ENCODE measurements around the gene NDUFAF8.

NDUFAF8 gene

DNA sequence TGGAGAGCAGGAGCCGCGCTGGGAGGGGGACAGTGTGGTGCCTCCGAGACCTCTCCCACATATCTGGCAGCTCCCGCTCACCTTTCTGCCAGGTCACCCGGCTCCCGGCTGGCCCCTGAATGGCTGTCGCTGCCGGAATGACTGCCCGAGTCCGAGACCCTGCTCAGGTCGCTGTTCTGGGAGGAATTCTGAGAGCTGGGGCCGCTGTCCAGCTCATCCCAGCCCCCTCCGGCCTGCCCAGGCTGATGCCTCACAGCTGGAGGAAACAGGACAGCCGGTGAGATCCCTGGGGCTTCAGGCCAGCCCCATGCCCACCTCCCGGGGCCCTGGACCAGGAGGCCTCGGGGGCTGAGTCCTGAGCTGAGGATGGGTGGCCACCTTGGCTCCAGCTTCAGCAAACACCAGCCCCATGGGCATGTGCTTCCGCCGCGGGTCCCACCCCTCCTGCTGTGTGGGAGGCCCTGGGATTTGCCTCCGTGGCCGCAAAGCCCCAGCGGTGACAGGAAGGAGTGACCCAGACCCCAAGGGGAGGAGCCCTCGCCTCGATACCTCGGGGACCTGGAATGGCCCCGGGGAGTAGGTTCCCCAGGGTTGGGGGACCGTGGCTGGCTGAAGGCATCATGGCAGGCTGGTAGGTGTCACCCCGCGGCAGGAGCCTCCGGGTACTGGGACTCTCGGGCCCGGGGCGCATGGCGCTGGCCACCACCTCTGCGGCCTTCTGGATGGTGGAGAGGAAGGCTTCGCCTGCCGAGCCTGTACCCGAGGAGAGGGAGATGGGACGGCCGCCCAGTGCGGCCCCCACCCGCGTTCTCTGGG lies 7.1 kb upstream of the NDUFAF8 start:
- no peak for DNase-seq (ENCODE audit: low spot score)
- peaks cover 20% of the 10 kb centered on the region for H3K79me1 ChIP-seq (ENCODE audit: low read depth, low read length)
- no peak overlapping the region for H3K4me2 ChIP-seq (ENCODE audit: insufficient read depth, low read length, poor library complexity, severe bottlenecking)
- no peaks in the 10 kb centered on the region for H3K4me1 ChIP-seq (ENCODE audit: control insufficient read depth in 2 of 2, insufficient read depth in 1 of 2, low read depth in 1 of 2, low read length in 2 of 2)
- H3K36me3 ChIP-seq (replicated peaks in 1 of 2; ENCODE audit: control insufficient read depth in 2 of 2, insufficient read depth in 2 of 2, low read length in 2 of 2) = peaks cover 11 to 24% of the 10 kb centered on the region in 2 donors
- H3K4ac ChIP-seq (ENCODE audit: low read length) = no peak overlapping the region
- no peaks in the 10 kb centered on the region for H3K27me3 ChIP-seq (ENCODE audit: control insufficient read depth in 3 of 3, insufficient read depth in 3 of 3, low read depth in 1 of 3, low read length in 3 of 3)
- no peak overlapping the region for H4K91ac ChIP-seq (ENCODE audit: low read depth, low read length, poor library complexity)
- peaks cover 0 to 4% of the 10 kb centered on the region in 2 donors for H3K9me3 ChIP-seq (replicated peaks in 1 of 2; ENCODE audit: control insufficient read depth in 2 of 2, insufficient read depth in 1 of 2, low read depth in 1 of 2, low read length in 2 of 2)
- no peak overlapping the region for H2AFZ ChIP-seq (ENCODE audit: low read length)
- H3K27ac ChIP-seq (replicated peaks; ENCODE audit: low read length) = no peak overlapping the region
- H2BK120ac ChIP-seq (ENCODE audit: low read depth, low read length) = no peak overlapping the region
- H3K18ac ChIP-seq (ENCODE audit: low read length) = no peak overlapping the region
- H3K9ac ChIP-seq (ENCODE audit: low read depth, low read length, poor library complexity) = no peak overlapping the region
- H2BK12ac ChIP-seq (ENCODE audit: low read length) = peak overlapping the region; percentile 12
- H3K23ac ChIP-seq (ENCODE audit: low read depth, low read length, poor library complexity) = no peak overlapping the region
- H3K4me3 ChIP-seq (ENCODE audit: low read length in 2 of 2) = no peak overlapping the region
- no peak overlapping the region for H2BK15ac ChIP-seq (ENCODE audit: low read length)
- H4K8ac ChIP-seq (ENCODE audit: low read depth, low read length) = no peak overlapping the region
- no CpG with 5 or more reads among the region's 43 CpGs for WGBS, 2 donors (ENCODE audit: extremely low coverage in 2 of 2, insufficient read length in 2 of 2, insufficient replicate concordance in 1 of 2)
- H2AK5ac ChIP-seq (ENCODE audit: low read depth, low read length) = no peak overlapping the region
- no peak overlapping the region for H2BK5ac ChIP-seq (ENCODE audit: low read length)
- no peak overlapping the region for H3K14ac ChIP-seq (ENCODE audit: low read length)

DNA sequence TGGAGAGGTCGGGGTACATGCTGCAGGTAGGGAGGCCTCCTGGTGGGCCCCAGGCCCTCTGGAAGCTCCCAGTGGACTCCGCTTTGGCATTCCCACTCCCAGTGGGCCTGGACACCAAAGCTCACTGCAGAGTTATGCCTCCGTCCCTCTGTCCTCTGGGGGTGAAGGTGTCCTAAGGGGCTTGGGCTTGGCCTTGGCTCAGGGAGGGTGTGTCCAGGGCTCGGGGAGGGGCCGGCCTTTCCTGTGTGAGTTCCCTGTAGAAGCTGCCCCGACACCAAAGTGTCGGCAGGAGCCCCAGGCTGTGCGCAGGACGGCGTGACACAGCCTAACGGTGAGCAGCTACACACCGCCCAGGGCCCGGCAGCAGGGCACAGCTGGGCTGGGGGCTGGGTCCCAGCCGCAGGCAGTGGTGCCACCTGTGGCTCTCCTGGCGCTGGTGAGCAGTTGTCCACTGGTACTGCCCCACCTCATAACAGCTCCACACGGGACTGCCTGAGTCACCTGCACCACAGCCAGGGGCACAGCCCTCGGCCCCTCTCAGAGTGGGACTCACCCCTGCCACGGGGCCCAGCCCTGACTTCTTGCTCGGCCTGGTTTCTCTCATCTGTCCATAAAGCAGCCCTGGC lies 6.4 kb upstream of the NDUFAF8 start:
- no peak overlapping the region for H3K4ac ChIP-seq (ENCODE audit: low read length)
- H2BK12ac ChIP-seq (ENCODE audit: low read length) = no peak overlapping the region
- H2BK15ac ChIP-seq (ENCODE audit: low read length) = no peak overlapping the region
- no peak overlapping the region for H2AFZ ChIP-seq (ENCODE audit: low read length)
- H3K36me3 ChIP-seq (replicated peaks in 1 of 2; ENCODE audit: control insufficient read depth in 2 of 2, insufficient read depth in 2 of 2, low read length in 2 of 2) = peaks cover 11 to 24% of the 10 kb centered on the region in 2 donors
- no peak overlapping the region for H2AK5ac ChIP-seq (ENCODE audit: low read depth, low read length)
- H4K8ac ChIP-seq (ENCODE audit: low read depth, low read length) = no peak overlapping the region
- H3K79me1 ChIP-seq (ENCODE audit: low read depth, low read length) = peaks cover 20% of the 10 kb centered on the region
- peak overlapping the region; percentile 66 for H2BK5ac ChIP-seq (ENCODE audit: low read length)
- H3K4me3 ChIP-seq (ENCODE audit: low read length in 2 of 2) = no peak overlapping the region
- no peak overlapping the region for H2BK120ac ChIP-seq (ENCODE audit: low read depth, low read length)
- H3K14ac ChIP-seq (ENCODE audit: low read length) = peak overlapping the region; percentile 31
- no CpG with 5 or more reads among the region's 19 CpGs for WGBS, 2 donors (ENCODE audit: extremely low coverage in 2 of 2, insufficient read length in 2 of 2, insufficient replicate concordance in 1 of 2)
- DNase-seq (ENCODE audit: low spot score) = no peak
- H3K9me3 ChIP-seq (replicated peaks in 1 of 2; ENCODE audit: control insufficient read depth in 2 of 2, insufficient read depth in 1 of 2, low read depth in 1 of 2, low read length in 2 of 2) = peaks cover 0 to 4% of the 10 kb centered on the region in 2 donors
- no peak overlapping the region for H3K27ac ChIP-seq (replicated peaks; ENCODE audit: low read length)
- peaks cover 0 to 1% of the 10 kb centered on the region in 2 donors for H3K4me1 ChIP-seq (ENCODE audit: control insufficient read depth in 2 of 2, insufficient read depth in 1 of 2, low read depth in 1 of 2, low read length in 2 of 2)
- no peak overlapping the region for H4K91ac ChIP-seq (ENCODE audit: low read depth, low read length, poor library complexity)
- no peak overlapping the region for H3K18ac ChIP-seq (ENCODE audit: low read length)
- H3K9ac ChIP-seq (ENCODE audit: low read depth, low read length, poor library complexity) = no peak overlapping the region
- H3K27me3 ChIP-seq (ENCODE audit: control insufficient read depth in 3 of 3, insufficient read depth in 3 of 3, low read depth in 1 of 3, low read length in 3 of 3) = no peaks in the 10 kb centered on the region
- H3K4me2 ChIP-seq (ENCODE audit: insufficient read depth, low read length, poor library complexity, severe bottlenecking) = no peak overlapping the region
- H3K23ac ChIP-seq (ENCODE audit: low read depth, low read length, poor library complexity) = peak overlapping the region; percentile 73

DNA sequence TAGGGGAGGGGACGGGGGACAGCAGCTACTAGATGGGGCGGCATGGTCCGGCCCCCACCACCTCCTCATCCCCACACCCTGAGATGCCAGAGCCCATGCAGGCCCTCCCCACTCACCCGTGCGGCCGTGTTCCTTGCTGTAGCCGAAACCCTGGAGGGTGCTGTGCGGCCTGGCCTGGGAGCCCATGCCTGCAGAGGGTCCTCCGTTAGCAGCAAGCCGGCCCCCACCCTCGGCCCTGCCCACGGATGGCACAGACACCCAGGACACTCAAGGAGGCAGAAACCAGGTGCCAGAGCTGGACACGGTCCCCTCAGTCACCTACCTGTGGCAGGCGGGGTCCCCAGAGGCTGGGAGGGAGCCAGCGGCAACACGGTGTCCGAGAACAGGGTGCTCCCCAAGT lies 5.8 kb upstream of the NDUFAF8 start:
- no peak overlapping the region for H4K8ac ChIP-seq (ENCODE audit: low read depth, low read length)
- DNase-seq (ENCODE audit: low spot score) = no peak
- H3K27ac ChIP-seq (replicated peaks; ENCODE audit: low read length) = no peak overlapping the region
- H3K18ac ChIP-seq (ENCODE audit: low read length) = no peak overlapping the region
- no peak overlapping the region for H3K4me2 ChIP-seq (ENCODE audit: insufficient read depth, low read length, poor library complexity, severe bottlenecking)
- H2BK120ac ChIP-seq (ENCODE audit: low read depth, low read length) = no peak overlapping the region
- H3K14ac ChIP-seq (ENCODE audit: low read length) = peak overlapping the region; percentile 31
- H2AFZ ChIP-seq (ENCODE audit: low read length) = no peak overlapping the region
- H3K9me3 ChIP-seq (replicated peaks in 1 of 2; ENCODE audit: control insufficient read depth in 2 of 2, insufficient read depth in 1 of 2, low read depth in 1 of 2, low read length in 2 of 2) = peaks cover 0 to 5% of the 10 kb centered on the region in 2 donors
- H2BK12ac ChIP-seq (ENCODE audit: low read length) = no peak overlapping the region
- H4K91ac ChIP-seq (ENCODE audit: low read depth, low read length, poor library complexity) = no peak overlapping the region
- peak overlapping the region; percentile 66 for H2BK5ac ChIP-seq (ENCODE audit: low read length)
- no CpG with 5 or more reads among the region's 17 CpGs for WGBS, 2 donors (ENCODE audit: extremely low coverage in 2 of 2, insufficient read length in 2 of 2, insufficient replicate concordance in 1 of 2)
- H3K23ac ChIP-seq (ENCODE audit: low read depth, low read length, poor library complexity) = peak overlapping the region; percentile 73
- H3K4ac ChIP-seq (ENCODE audit: low read length) = no peak overlapping the region
- H3K9ac ChIP-seq (ENCODE audit: low read depth, low read length, poor library complexity) = peak overlapping the region; percentile 21
- H2BK15ac ChIP-seq (ENCODE audit: low read length) = no peak overlapping the region
- peaks cover 22% of the 10 kb centered on the region for H3K79me1 ChIP-seq (ENCODE audit: low read depth, low read length)
- no peak overlapping the region for H3K4me3 ChIP-seq (ENCODE audit: low read length in 2 of 2)
- H3K4me1 ChIP-seq (ENCODE audit: control insufficient read depth in 2 of 2, insufficient read depth in 1 of 2, low read depth in 1 of 2, low read length in 2 of 2) = peaks cover 2 to 3% of the 10 kb centered on the region in 2 donors
- H3K36me3 ChIP-seq (replicated peaks in 1 of 2; ENCODE audit: control insufficient read depth in 2 of 2, insufficient read depth in 2 of 2, low read length in 2 of 2) = peaks cover 11 to 24% of the 10 kb centered on the region in 2 donors
- H3K27me3 ChIP-seq (ENCODE audit: control insufficient read depth in 3 of 3, insufficient read depth in 3 of 3, low read depth in 1 of 3, low read length in 3 of 3) = no peaks in the 10 kb centered on the region
- no peak overlapping the region for H2AK5ac ChIP-seq (ENCODE audit: low read depth, low read length)

DNA sequence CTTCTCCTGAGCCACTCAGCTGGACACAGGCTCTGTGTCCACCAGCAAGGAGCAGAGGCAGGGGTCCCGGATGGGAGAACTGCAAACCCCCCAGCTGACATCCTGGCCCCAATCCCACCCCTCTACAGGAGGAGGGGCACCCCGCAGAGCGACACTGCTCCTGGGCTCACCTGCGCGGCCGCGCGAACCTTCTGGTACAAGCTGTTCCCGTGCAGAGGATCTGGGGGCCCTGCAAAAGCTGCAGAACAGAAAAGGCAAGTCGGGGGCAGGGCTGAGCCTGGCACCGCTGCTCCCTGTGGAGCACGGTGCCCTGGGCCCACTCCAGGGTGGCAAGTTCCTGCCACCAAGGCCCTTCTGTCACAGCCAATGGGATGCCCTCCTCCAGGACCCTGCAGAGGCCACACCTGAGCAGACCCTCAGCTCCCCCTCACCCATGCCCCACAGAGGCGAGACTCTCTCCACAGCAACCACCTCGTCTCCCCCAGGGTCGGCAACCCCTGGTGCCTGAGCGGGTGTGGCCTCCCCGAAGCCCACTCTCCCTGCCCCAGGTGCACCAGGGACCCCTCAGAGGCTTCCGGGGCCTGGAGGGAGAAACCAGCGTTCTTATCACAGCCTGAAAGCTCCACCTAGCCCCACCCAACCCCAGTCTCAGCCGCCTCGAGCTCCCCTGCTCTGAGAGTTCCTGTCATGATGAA lies 5.2 kb upstream of the NDUFAF8 start:
- Histone ChIP-seq H3K27ac (replicated peaks; ENCODE audit: low read length) (no peak overlapping the region), H2BK5ac (ENCODE audit: low read length) (peak overlapping the region; percentile 66), H2BK15ac (ENCODE audit: low read length) (no peak overlapping the region), H3K4ac (ENCODE audit: low read length) (no peak overlapping the region), H2AFZ (ENCODE audit: low read length) (no peak overlapping the region), H2AK5ac (ENCODE audit: low read depth, low read length) (no peak overlapping the region), H3K14ac (ENCODE audit: low read length) (no peak overlapping the region), H3K4me2 (ENCODE audit: insufficient read depth, low read length, poor library complexity, severe bottlenecking) (no peak overlapping the region), H3K4me1 (ENCODE audit: control insufficient read depth in 2 of 2, insufficient read depth in 1 of 2, low read depth in 1 of 2, low read length in 2 of 2) (peaks cover 2 to 3% of the 10 kb centered on the region in 2 donors), H4K8ac (ENCODE audit: low read depth, low read length) (no peak overlapping the region), H2BK120ac (ENCODE audit: low read depth, low read length) (no peak overlapping the region), H3K23ac (ENCODE audit: low read depth, low read length, poor library complexity) (peak overlapping the region; percentile 73), H3K9me3 (replicated peaks in 1 of 2; ENCODE audit: control insufficient read depth in 2 of 2, insufficient read depth in 1 of 2, low read depth in 1 of 2, low read length in 2 of 2) (peaks cover 0 to 5% of the 10 kb centered on the region in 2 donors), H3K9ac (ENCODE audit: low read depth, low read length, poor library complexity) (no peak overlapping the region), H3K36me3 (replicated peaks in 1 of 2; ENCODE audit: control insufficient read depth in 2 of 2, insufficient read depth in 2 of 2, low read length in 2 of 2) (peaks cover 11 to 24% of the 10 kb centered on the region in 2 donors), H3K4me3 (ENCODE audit: low read length in 2 of 2) (no peak overlapping the region), H3K18ac (ENCODE audit: low read length) (no peak overlapping the region), H3K79me1 (ENCODE audit: low read depth, low read length) (peaks cover 25% of the 10 kb centered on the region), H2BK12ac (ENCODE audit: low read length) (no peak overlapping the region), H4K91ac (ENCODE audit: low read depth, low read length, poor library complexity) (no peak overlapping the region), H3K27me3 (ENCODE audit: control insufficient read depth in 3 of 3, insufficient read depth in 3 of 3, low read depth in 1 of 3, low read length in 3 of 3) (no peaks in the 10 kb centered on the region)
- WGBS, 2 donors (ENCODE audit: extremely low coverage in 2 of 2, insufficient read length in 2 of 2, insufficient replicate concordance in 1 of 2) = no CpG with 5 or more reads among the region's 21 CpGs
- no peak for DNase-seq (ENCODE audit: low spot score)
